ENCODE results near the gene AP5B1. TPM values are rescaled to one million over a fixed set of nuclear protein-coding genes. Genes with fewer than 3 reads are reported as not detected.
A peak's percentile ranks its signal among the peaks of the same experiment; 100 is the strongest.

The AP5B1 gene
- total and polyA plus RNA-seq, 4 donors = 3.3 to 16.7 (median 13.3) TPM

DNA sequence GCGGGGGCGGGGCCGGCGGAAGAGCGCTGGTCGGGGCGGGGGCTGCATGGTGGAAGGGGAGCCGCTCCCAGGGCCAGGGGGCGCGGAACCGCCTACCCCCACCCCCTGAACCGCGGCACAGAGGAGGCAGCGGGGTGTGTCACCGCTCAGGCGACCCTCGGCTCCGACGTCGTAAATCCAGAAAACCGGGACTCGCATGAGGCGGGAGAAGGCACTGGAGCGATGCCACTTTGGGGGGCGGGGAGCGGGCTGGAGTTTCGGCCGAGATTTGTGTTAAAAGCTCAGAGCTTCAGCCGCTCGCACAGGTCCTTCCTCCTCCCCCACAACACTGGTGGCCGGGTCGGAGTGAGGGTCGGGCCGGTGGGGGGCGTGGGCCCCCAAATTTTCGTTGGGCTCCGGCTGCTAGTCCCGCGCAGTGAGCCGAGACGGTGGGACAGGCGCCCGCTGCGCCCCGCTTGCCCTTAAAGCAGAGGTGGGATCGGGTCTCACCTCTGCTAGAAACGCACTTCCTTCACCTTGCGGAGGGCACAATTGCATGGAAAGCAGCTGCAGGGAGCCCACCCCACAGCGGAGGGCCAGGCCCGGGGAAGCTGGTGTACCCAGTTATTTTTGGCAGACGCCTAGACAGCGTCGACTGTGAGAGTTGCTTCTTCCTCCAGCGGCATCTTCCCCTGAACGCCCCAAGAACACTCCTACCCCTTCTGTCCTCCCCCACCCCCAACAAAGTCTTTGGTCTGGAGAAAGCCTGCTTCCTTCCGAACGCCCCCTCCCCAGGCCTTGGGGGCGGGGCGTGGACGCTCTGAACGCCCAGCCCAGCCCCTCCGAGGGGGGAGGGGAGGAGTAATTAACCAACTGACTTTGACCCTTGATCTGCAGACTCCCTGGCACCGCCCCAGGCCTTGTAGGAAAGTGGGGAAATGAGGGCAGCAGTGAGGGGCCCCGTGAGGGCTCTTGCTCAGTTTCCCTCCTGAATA is 7.2 kb upstream of the AP5B1 start:
- Histone ChIP-seq H3K27ac (ENCODE audit: low read depth in 1 of 2, low read length in 2 of 2) (no peak overlapping the region), H3K4me3 (ENCODE audit: low read length in 2 of 2) (no peak overlapping the region), H3K27me3 (ENCODE audit: control insufficient read depth in 1 of 2, insufficient read depth in 2 of 2, low read length in 1 of 2) (no peaks in the 10 kb centered on the region), H3K9me3 (ENCODE audit: control insufficient read depth, low read length) (no peaks in the 10 kb centered on the region), H3K4me1 (ENCODE audit: control insufficient read depth in 1 of 2, insufficient read depth in 2 of 2, low read length in 2 of 2) (no peaks in the 10 kb centered on the region), H3K36me3 (ENCODE audit: control insufficient read depth in 1 of 2, insufficient read depth in 2 of 2, low read length in 1 of 2) (no peaks in the 10 kb centered on the region)
- no peak for DNase-seq
- WGBS, 2 donors = 6 to 7% methylated on average over 57 to 64 of the region's 64 CpGs
- ATAC-seq (ENCODE audit: low FRiP score) = no peak
- intact Hi-C loops (cut with DNase I) = no loop called here

- DNase-seq (no peak), ATAC-seq (ENCODE audit: low FRiP score) (no peak)
- H3K9me3 ChIP-seq (ENCODE audit: control insufficient read depth, low read length) = no peaks in the 10 kb centered on the region
- intact Hi-C loops (cut with DNase I) = no loop called here
- H3K36me3 ChIP-seq (ENCODE audit: control insufficient read depth in 1 of 2, insufficient read depth in 2 of 2, low read length in 1 of 2) = no peaks in the 10 kb centered on the region
- WGBS, 2 donors = 1% methylated on average over 74 to 112 of the region's 112 CpGs
- H3K27ac ChIP-seq (ENCODE audit: low read depth in 1 of 2, low read length in 2 of 2) = no peak within 1 kb of the TSS
- H3K27me3 ChIP-seq (ENCODE audit: control insufficient read depth in 1 of 2, insufficient read depth in 2 of 2, low read length in 1 of 2) = no peaks in the 10 kb centered on the region
- H3K4me3 ChIP-seq (ENCODE audit: low read length in 2 of 2) = no peak within 1 kb of the TSS
- H3K4me1 ChIP-seq (ENCODE audit: control insufficient read depth in 1 of 2, insufficient read depth in 2 of 2, low read length in 2 of 2) = no peaks in the 10 kb centered on the region
Observed at GRCh38 chr11:65786786-65787636, 6.2 kb upstream of the AP5B1 start, which contains the start of gene OVOL1. OVOL1 (plus strand) TSS chr11:65787063; CDS start chr11:65787374, 311 bp downstream.

- DNase-seq (peak; percentile 35 to 54), ATAC-seq (ENCODE audit: low FRiP score) (no peak)
- Histone ChIP-seq H3K27me3 (ENCODE audit: control insufficient read depth in 1 of 2, insufficient read depth in 2 of 2, low read length in 1 of 2) (no peaks in the 10 kb centered on the region), H3K4me1 (ENCODE audit: control insufficient read depth in 1 of 2, insufficient read depth in 2 of 2, low read length in 2 of 2) (no peaks in the 10 kb centered on the region), H3K27ac (ENCODE audit: low read depth in 1 of 2, low read length in 2 of 2) (no peak overlapping the region), H3K9me3 (ENCODE audit: control insufficient read depth, low read length) (no peaks in the 10 kb centered on the region), H3K4me3 (ENCODE audit: low read length in 2 of 2) (no peak overlapping the region), H3K36me3 (ENCODE audit: control insufficient read depth in 1 of 2, insufficient read depth in 2 of 2, low read length in 1 of 2) (no peaks in the 10 kb centered on the region)
- 8 to 11% methylated on average over 66 to 74 of the region's 74 CpGs for WGBS, 2 donors
- intact Hi-C loops (cut with DNase I) = no loop called here
Observed at GRCh38 chr11:65786008-65786785, 5.4 kb upstream of the AP5B1 start.

GRCh38 chr11:65785319-65786007 is 4.7 kb upstream of the AP5B1 start:
- ATAC-seq (ENCODE audit: low FRiP score) = no peak
- intact Hi-C loops (cut with DNase I) = no loop called here
- no peaks in the 10 kb centered on the region for H3K27me3 ChIP-seq (ENCODE audit: control insufficient read depth in 1 of 2, insufficient read depth in 2 of 2, low read length in 1 of 2)

GRCh38 chr11:65782816-65783228 is 2.0 kb upstream of the AP5B1 start:
- H3K9me3 ChIP-seq (ENCODE audit: control insufficient read depth, low read length) = no peaks in the 10 kb centered on the region
- WGBS, 2 donors = 89 to 90% methylated on average over 9 of the region's 9 CpGs
- no peaks in the 10 kb centered on the region for H3K27me3 ChIP-seq (ENCODE audit: control insufficient read depth in 1 of 2, insufficient read depth in 2 of 2, low read length in 1 of 2)
- intact Hi-C loops (cut with DNase I) = loop anchor here in 1 of 2 donors (5.0 kb wide), 1 partner anchor 71 kb away; the partner anchor contains the start of gene KAT5
- H3K27ac ChIP-seq (ENCODE audit: low read depth in 1 of 2, low read length in 2 of 2) = no peak overlapping the region
- H3K4me1 ChIP-seq (ENCODE audit: control insufficient read depth in 1 of 2, insufficient read depth in 2 of 2, low read length in 2 of 2) = no peaks in the 10 kb centered on the region
- H3K4me3 ChIP-seq (ENCODE audit: low read length in 2 of 2) = no peak overlapping the region
- DNase-seq = peak in 1 of 2 donors; percentile 62
- ATAC-seq (ENCODE audit: low FRiP score) = no peak
- H3K36me3 ChIP-seq (ENCODE audit: control insufficient read depth in 1 of 2, insufficient read depth in 2 of 2, low read length in 1 of 2) = peaks cover 0 to 2% of the 10 kb centered on the region in 2 donors

More at GRCh38 chr11:65785319-65786007, 4.7 kb upstream of the AP5B1 start:
- H3K4me3 ChIP-seq (ENCODE audit: low read length in 2 of 2) = no peak overlapping the region
- no peaks in the 10 kb centered on the region for H3K4me1 ChIP-seq (ENCODE audit: control insufficient read depth in 1 of 2, insufficient read depth in 2 of 2, low read length in 2 of 2)
- 80 to 82% methylated on average over 8 of the region's 8 CpGs for WGBS, 2 donors
- no peaks in the 10 kb centered on the region for H3K36me3 ChIP-seq (ENCODE audit: control insufficient read depth in 1 of 2, insufficient read depth in 2 of 2, low read length in 1 of 2)
- H3K9me3 ChIP-seq (ENCODE audit: control insufficient read depth, low read length) = no peaks in the 10 kb centered on the region
- no peak overlapping the region for H3K27ac ChIP-seq (ENCODE audit: low read depth in 1 of 2, low read length in 2 of 2)
- DNase-seq = peak in 1 of 2 donors; percentile 26

DNA sequence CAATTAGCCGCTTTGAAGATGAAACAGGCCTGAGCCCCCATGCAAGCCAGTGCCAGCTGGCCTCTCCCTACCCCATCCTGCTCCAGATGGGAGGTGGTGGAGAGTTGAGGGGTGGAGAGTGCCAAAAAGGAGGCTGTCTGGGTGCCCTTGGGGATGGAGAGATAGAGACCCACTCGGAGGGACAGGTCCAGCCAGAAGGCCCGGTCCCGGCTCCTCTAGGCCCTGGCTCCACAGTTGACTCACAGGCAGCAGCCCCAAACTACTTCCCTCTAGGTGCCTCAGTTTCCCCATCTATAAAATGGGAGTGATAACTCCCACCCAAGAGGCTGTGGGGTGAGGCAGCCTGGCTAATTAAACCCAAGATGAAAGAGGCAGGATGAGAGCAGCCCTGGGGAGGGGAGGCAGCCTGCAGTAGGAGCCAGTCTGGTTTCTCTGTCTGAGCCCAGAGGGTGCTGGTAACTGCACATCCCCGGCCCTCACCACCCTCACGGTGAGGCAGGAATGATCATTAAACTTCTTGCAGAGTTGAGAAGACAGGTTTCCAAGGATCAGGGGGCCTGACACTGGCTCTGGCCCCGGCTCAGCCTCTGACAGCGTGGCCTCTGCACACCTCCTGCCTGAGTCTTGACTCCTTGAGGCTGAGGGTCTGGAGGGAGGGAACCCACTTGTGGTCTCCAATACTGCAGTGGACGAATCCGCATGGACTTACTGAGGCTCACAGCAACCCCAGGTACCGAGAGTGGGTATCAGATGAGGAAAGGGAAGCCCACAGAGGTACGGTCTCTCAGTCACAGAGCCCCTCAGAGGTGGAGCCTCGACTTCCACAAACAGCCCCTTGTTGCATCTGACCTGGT is 1.4 kb upstream of the AP5B1 start:
- intact Hi-C loops (cut with DNase I) = loop anchor here in 1 of 2 donors (2.0 to 5.0 kb wide), 2 partner anchors 37 to 70 kb away; partner anchors contain the start of gene KAT5
- no peaks in the 10 kb centered on the region for H3K9me3 ChIP-seq (ENCODE audit: control insufficient read depth, low read length)
- peak in 1 of 2 donors; percentile 32 for DNase-seq
- peaks cover 0 to 4% of the 10 kb centered on the region in 2 donors for H3K36me3 ChIP-seq (ENCODE audit: control insufficient read depth in 1 of 2, insufficient read depth in 2 of 2, low read length in 1 of 2)
- WGBS, 2 donors = 85 to 90% methylated on average over 13 of the region's 13 CpGs
- no peak overlapping the region for H3K27ac ChIP-seq (ENCODE audit: low read depth in 1 of 2, low read length in 2 of 2)
- H3K27me3 ChIP-seq (ENCODE audit: control insufficient read depth in 1 of 2, insufficient read depth in 2 of 2, low read length in 1 of 2) = no peaks in the 10 kb centered on the region
- no peak for ATAC-seq (ENCODE audit: low FRiP score)
- H3K4me1 ChIP-seq (ENCODE audit: control insufficient read depth in 1 of 2, insufficient read depth in 2 of 2, low read length in 2 of 2) = no peaks in the 10 kb centered on the region
- no peak overlapping the region for H3K4me3 ChIP-seq (ENCODE audit: low read length in 2 of 2)
